GM23338 (cell line): Measurements from ENCODE around the gene LY6G6D. TPM values are rescaled to one million over a fixed set of nuclear protein-coding genes. Genes with fewer than 3 reads are reported as not detected.

Source experiments
- ATAC-seq: fragments of 200-7000 bp; cut with Tn5 transposase; 3 replicates; pipeline ENCODE4 v1.9.1; 2020
- DNase-seq: peaks from one replicate; pipeline ENCODE4 v3.0.0-alpha.2; 2015; ENCODE audit warnings: low spot score
- H2AFZ ChIP-seq: fragments of 200-600 bp; sonication (generic); 2 replicates; pipeline ENCODE4 v1.8.0; 2016; ENCODE audit warnings: antibody characterized with exemption, mild to moderate bottlenecking, moderate library complexity
- H3F3A ChIP-seq: fragments of 200-600 bp; sonication (generic); replicated peaks from 2 replicates; pipeline ENCODE4 v1.8.0; 2017; ENCODE audit warnings: antibody characterized with exemption, mixed run types, low read depth
- H3K27ac ChIP-seq: fragments of 200-600 bp; sonication (generic); 2 replicates; pipeline ENCODE4 v1.6.1; 2016; ENCODE audit warnings: low read depth
- H3K27me3 ChIP-seq: fragments of 200-600 bp; sonication (generic); 2 replicates; pipeline ENCODE4 v1.8.0; 2016; ENCODE audit warnings: mild to moderate bottlenecking, mixed run types, moderate library complexity; ENCODE audit not compliant: insufficient read depth
- H3K36me3 ChIP-seq: fragments of 200-600 bp; sonication (generic); 2 replicates; pipeline ENCODE4 v1.8.0; 2016; ENCODE audit warnings: mild to moderate bottlenecking; ENCODE audit not compliant: insufficient read depth
- H3K4me1 ChIP-seq: fragments of 200-600 bp; sonication (generic); 2 replicates; pipeline ENCODE4 v1.8.0; 2016; ENCODE audit warnings: mild to moderate bottlenecking, moderate library complexity; ENCODE audit not compliant: insufficient read depth
- H3K4me2 ChIP-seq: fragments of 200-600 bp; sonication (generic); 2 replicates; pipeline ENCODE4 v1.7.1; 2017; ENCODE audit warnings: mixed run types
- H3K4me3 ChIP-seq: fragments of 200-600 bp; sonication (generic); 2 replicates; pipeline ENCODE4 v1.6.1; 2016; ENCODE audit warnings: mixed run types
- H3K79me2 ChIP-seq: fragments of 200-600 bp; sonication (generic); replicated peaks from 2 replicates; pipeline ENCODE4 v1.8.0; 2017; ENCODE audit warnings: mild to moderate bottlenecking; ENCODE audit not compliant: insufficient read depth
- H3K9me2 ChIP-seq: fragments of 200-600 bp; sonication (generic); 2 replicates; pipeline ENCODE4 v1.8.0; 2017; ENCODE audit not compliant: insufficient read depth
- H4K20me1 ChIP-seq: fragments of 200-600 bp; sonication (generic); replicated peaks from 2 replicates; pipeline ENCODE4 v1.8.0; 2017; ENCODE audit warnings: mild to moderate bottlenecking; ENCODE audit not compliant: insufficient read depth
- H3K27ac Mint-ChIP-seq: 2 replicates; pipeline ENCODE4 v1.8.0; 2020; ENCODE audit warnings: inconsistent platforms, mild to moderate bottlenecking, moderate library complexity, mixed read lengths
- H3K27me3 Mint-ChIP-seq: 3 replicates; pipeline ENCODE4 v1.8.0; 2022; ENCODE audit warnings: low read depth, mild to moderate bottlenecking, moderate library complexity, mixed read lengths, inconsistent platforms; ENCODE audit not compliant: insufficient read depth, poor library complexity
- H3K36me3 Mint-ChIP-seq: 3 replicates; pipeline ENCODE4 v1.8.0; 2021; ENCODE audit warnings: low read depth, mild to moderate bottlenecking, inconsistent platforms, moderate library complexity, mixed read lengths
- H3K4me1 Mint-ChIP-seq: 3 replicates; pipeline ENCODE4 v1.8.0; 2020; ENCODE audit warnings: mild to moderate bottlenecking, inconsistent platforms, mixed read lengths
- H3K4me3 Mint-ChIP-seq: 3 replicates; pipeline ENCODE4 v1.8.0; 2021; ENCODE audit warnings: moderate library complexity, mild to moderate bottlenecking, inconsistent platforms, mixed read lengths
- H3K9me3 Mint-ChIP-seq: 3 replicates; pipeline ENCODE4 v1.8.0; 2020; ENCODE audit warnings: moderate library complexity, mild to moderate bottlenecking, inconsistent platforms, mixed read lengths
- EZH2 ChIP-seq: fragments of 200-600 bp; sonication (generic); IDR thresholded peaks from one replicate; pipeline ENCODE4 v1.8.0; 2017; ENCODE audit warnings: antibody characterized with exemption, mild to moderate bottlenecking, low read depth; ENCODE audit not compliant: unreplicated experiment
- EZH2phosphoT487 ChIP-seq: fragments of 200-600 bp; sonication (generic); IDR thresholded peaks from one replicate; pipeline ENCODE4 v1.8.1; 2018; ENCODE audit warnings: antibody characterized with exemption; ENCODE audit not compliant: unreplicated experiment
- JUNB ChIP-seq: IDR thresholded peaks from one replicate; pipeline ENCODE4 v1.6.1; 2016; ENCODE audit warnings: antibody characterized with exemption; ENCODE audit not compliant: unreplicated experiment
- NANOG ChIP-seq: IDR thresholded peaks from 2 replicates; pipeline ENCODE4 v1.6.1; 2016; ENCODE audit warnings: antibody characterized with exemption, borderline replicate concordance
- POLR2AphosphoS5 ChIP-seq: IDR thresholded peaks from 2 replicates; pipeline ENCODE4 v1.6.1; 2016; ENCODE audit warnings: antibody characterized with exemption, low read depth
- STAT1 ChIP-seq: IDR thresholded peaks from one replicate; pipeline ENCODE4 v1.6.1; 2016; ENCODE audit warnings: antibody characterized with exemption; ENCODE audit not compliant: unreplicated experiment
- ZNF114 ChIP-seq: fragments of 250-450 bp; sonication (Bioruptor Pico); IDR thresholded peaks from 2 replicates; pipeline ENCODE4 v1.5.0; 2020; ENCODE audit warnings: mild to moderate bottlenecking, moderate library complexity
- ZNF331 ChIP-seq: fragments of 250-450 bp; sonication (Bioruptor Pico); IDR thresholded peaks from 2 replicates; pipeline ENCODE4 v1.5.0; 2020; ENCODE audit warnings: low read depth, mild to moderate bottlenecking, moderate library complexity
- polyA plus RNA-seq: library from polyadenylated mRNA; unstranded; fragments of >200 nt; fragmentation: Nextera tagmentation; extraction: Ambion mirVana; gene quantifications from 2 replicates; pipeline ENCODE4 v1.2.1, GENCODE V29; 2016
- total RNA-seq: library from RNA; depleted of rRNA; stranded (reverse); fragments of >200 nt; shearing (Covaris generic); gene quantifications from 2 replicates; pipeline ENCODE4 v1.2.3, GENCODE V29; 2014
- TF ChIP-seq, protein P1 (sequence below): IDR thresholded peaks from one replicate; pipeline ENCODE4 v1.6.1; 2018; ENCODE audit warnings: antibody characterized with exemption; ENCODE audit not compliant: unreplicated experiment
- TF ChIP-seq, protein P2 (sequence below): IDR thresholded peaks from 2 replicates; pipeline ENCODE4 v1.6.1; 2016; ENCODE audit warnings: antibody characterized with exemption
- TF ChIP-seq, protein P3 (sequence below), 2 experiments: fragments of 200-600 bp in 1 of 2; sonication (generic) in 1 of 2; conservative IDR thresholded peaks; 2 replicates each; pipeline versions ENCODE4 v1.5.1 to v1.6.1; 2016 to 2017; ENCODE audit warnings: antibody characterized with exemption in 2 of 2, low read depth in 2 of 2, mild to moderate bottlenecking in 2 of 2, moderate library complexity in 1 of 2

The LY6G6D gene
- total and polyA plus RNA-seq, 2 experiments from 2014 or later, result not detected

DNA sequence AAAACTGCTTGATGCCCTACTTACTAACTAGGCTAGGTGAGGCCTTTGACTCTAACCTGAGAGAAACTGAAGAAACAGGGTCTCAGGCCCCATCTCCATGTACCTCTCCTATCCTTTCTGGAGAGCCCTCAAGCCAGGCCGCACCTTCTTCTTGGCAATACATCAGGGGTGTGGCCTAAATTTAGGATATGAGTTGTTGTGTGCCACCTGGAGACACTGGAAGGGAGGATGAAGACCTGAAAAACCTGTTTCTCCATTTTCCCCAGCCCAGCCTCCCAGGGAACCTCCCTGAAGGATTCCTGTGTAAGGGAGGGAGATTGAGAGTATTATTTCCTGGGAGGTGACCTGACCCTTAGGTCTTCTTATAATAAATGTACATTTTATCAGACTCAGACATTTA lies 3.1 kb downstream of the LY6G6D start:
- Mint-ChIP-seq H3K27me3 (peaks cover 19% of the 10 kb centered on the region), H3K4me1 (peaks cover 35% of the 10 kb centered on the region), H3K9me3 (no peaks in the 10 kb centered on the region), H3K36me3 (no peaks in the 10 kb centered on the region; the same call in 2 of the 3 replicates), H3K27ac (no peak overlapping the region), H3K4me3 (no peak overlapping the region; the same call in 2 of the 3 replicates)
- H3F3A ChIP-seq, result no peaks in the 10 kb centered on the region
- H3K36me3 ChIP-seq, result no peaks in the 10 kb centered on the region
- peaks cover 31% of the 10 kb centered on the region for H3K4me1 ChIP-seq
- no peaks in the 10 kb centered on the region for H4K20me1 ChIP-seq
- H3K27ac ChIP-seq, result no peak overlapping the region
- ATAC-seq (peak; percentile 10), DNase-seq (peak; percentile 67)
- H3K79me2 ChIP-seq, result no peaks in the 10 kb centered on the region
- no peaks in the 10 kb centered on the region for H3K9me2 ChIP-seq
- no peaks in the 10 kb centered on the region for H3K27me3 ChIP-seq
- TF ChIP-seq EZH2phosphoT487 (no peak), POLR2AphosphoS5 (no peak), JUNB (no peak), ZNF331 (no peak), NANOG (no peak), ZNF114 (CRISPR knock-in tag) (no peak), STAT1 (no peak), EZH2 (no peak)
- TF ChIP-seq, protein P1, sequence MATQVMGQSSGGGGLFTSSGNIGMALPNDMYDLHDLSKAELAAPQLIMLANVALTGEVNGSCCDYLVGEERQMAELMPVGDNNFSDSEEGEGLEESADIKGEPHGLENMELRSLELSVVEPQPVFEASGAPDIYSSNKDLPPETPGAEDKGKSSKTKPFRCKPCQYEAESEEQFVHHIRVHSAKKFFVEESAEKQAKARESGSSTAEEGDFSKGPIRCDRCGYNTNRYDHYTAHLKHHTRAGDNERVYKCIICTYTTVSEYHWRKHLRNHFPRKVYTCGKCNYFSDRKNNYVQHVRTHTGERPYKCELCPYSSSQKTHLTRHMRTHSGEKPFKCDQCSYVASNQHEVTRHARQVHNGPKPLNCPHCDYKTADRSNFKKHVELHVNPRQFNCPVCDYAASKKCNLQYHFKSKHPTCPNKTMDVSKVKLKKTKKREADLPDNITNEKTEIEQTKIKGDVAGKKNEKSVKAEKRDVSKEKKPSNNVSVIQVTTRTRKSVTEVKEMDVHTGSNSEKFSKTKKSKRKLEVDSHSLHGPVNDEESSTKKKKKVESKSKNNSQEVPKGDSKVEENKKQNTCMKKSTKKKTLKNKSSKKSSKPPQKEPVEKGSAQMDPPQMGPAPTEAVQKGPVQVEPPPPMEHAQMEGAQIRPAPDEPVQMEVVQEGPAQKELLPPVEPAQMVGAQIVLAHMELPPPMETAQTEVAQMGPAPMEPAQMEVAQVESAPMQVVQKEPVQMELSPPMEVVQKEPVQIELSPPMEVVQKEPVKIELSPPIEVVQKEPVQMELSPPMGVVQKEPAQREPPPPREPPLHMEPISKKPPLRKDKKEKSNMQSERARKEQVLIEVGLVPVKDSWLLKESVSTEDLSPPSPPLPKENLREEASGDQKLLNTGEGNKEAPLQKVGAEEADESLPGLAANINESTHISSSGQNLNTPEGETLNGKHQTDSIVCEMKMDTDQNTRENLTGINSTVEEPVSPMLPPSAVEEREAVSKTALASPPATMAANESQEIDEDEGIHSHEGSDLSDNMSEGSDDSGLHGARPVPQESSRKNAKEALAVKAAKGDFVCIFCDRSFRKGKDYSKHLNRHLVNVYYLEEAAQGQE, result no peak
- TF ChIP-seq, protein P2, sequence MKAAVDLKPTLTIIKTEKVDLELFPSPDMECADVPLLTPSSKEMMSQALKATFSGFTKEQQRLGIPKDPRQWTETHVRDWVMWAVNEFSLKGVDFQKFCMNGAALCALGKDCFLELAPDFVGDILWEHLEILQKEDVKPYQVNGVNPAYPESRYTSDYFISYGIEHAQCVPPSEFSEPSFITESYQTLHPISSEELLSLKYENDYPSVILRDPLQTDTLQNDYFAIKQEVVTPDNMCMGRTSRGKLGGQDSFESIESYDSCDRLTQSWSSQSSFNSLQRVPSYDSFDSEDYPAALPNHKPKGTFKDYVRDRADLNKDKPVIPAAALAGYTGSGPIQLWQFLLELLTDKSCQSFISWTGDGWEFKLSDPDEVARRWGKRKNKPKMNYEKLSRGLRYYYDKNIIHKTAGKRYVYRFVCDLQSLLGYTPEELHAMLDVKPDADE, result no peak
- TF ChIP-seq, protein P3, sequence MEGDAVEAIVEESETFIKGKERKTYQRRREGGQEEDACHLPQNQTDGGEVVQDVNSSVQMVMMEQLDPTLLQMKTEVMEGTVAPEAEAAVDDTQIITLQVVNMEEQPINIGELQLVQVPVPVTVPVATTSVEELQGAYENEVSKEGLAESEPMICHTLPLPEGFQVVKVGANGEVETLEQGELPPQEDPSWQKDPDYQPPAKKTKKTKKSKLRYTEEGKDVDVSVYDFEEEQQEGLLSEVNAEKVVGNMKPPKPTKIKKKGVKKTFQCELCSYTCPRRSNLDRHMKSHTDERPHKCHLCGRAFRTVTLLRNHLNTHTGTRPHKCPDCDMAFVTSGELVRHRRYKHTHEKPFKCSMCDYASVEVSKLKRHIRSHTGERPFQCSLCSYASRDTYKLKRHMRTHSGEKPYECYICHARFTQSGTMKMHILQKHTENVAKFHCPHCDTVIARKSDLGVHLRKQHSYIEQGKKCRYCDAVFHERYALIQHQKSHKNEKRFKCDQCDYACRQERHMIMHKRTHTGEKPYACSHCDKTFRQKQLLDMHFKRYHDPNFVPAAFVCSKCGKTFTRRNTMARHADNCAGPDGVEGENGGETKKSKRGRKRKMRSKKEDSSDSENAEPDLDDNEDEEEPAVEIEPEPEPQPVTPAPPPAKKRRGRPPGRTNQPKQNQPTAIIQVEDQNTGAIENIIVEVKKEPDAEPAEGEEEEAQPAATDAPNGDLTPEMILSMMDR (conservative IDR thresholded peaks at IDR 0.05; ENCODE audit: low read depth in 2 of 2), result no peak
- no peak overlapping the region for H3K4me3 ChIP-seq
- peak overlapping the region; percentile 19 for H3K4me2 ChIP-seq
- H2AFZ ChIP-seq, result peak overlapping the region; percentile 5; the same call in 1 of the 2 replicates
